Heart left ventricle (tissue), 13 donors: ENCODE data around the gene APEH.
"Not testable (repeated sequence)": the region's sequence is repeated elsewhere in the genome, so short reads cannot be mapped to it uniquely, and the experiment has no call there.

Experiments
- CTCF ChIP-seq, 12 donors: fragments of 200-600 bp; sonication (generic) in 4 of 12; IDR thresholded peaks; one replicate each; pipeline versions ENCODE4 v1.5.0 to v1.8.0; 2018 to 2022; ENCODE audit warnings: antibody characterized with exemption in 12 of 12, mild to moderate bottlenecking in 5 of 12
- POLR2A ChIP-seq, 2 donors: fragments of 450-650 bp; IDR thresholded peaks; one replicate each; pipeline ENCODE4 v1.6.1; 2017; ENCODE audit warnings: antibody characterized with exemption in 2 of 2, mild to moderate bottlenecking in 2 of 2, moderate library complexity in 2 of 2
- donor health status: ischemic (EF 13 %, LVEDD 7.1; RV severe dilation, severe dysfunction).
- donor health status: DM: no; HTN: yes; CAD: no.
- donor health status: DM: no; HTN: no; CAD: no.
- donor health status: ischemic (EF 25% LVEDD 6.9; RV normal size, moderate dysfunction).
- donor health status: ischemic (EF 25% LVEDD 5.7; RV mildly dilated, moderate dysfunction).
- donor health status: ischemic (EF 35%, LVEDD 5.7; RV mildly dilated, moderate dysfunction).
- donor health status: nonischemic (EF 11% LVEDD 7.7; RV severe dilation, severe dysfunction).
- donor health status: DM: yes; HTN: yes; CAD: no.
- donor health status: PGD.
- donor health status: ischemic (EF 29% LVEDD 5.4; RV normal size, mild dysfunction).
- donor health status: nonischemic (EF 23%, LVEDD 6.1; RV moderate dilation, normal function).

GRCh38 chr3:49694409-49695070 lies 20.4 kb downstream of the APEH start:
- TF ChIP-seq CTCF, POLR2A (IDR thresholded peaks at IDR 0.05): not testable (repeated sequence)
